K562 (cell line): ENCODE data around the gene CARF. TPM values are rescaled to one million over a fixed set of nuclear protein-coding genes. Genes with fewer than 3 reads are reported as not detected.

Experiments
- ATAC-seq: fragments of 200-7000 bp; cut with Tn5 transposase; 3 replicates; pipeline ENCODE4 v1.9.1; 2020; ENCODE audit warnings: moderate library complexity
- BruUV-seq: library from RNA; stranded (reverse); fragments of 400-500 nt; replicated peaks from 2 replicates; lab custom pipeline; 2021; lab: Mats Ljungman, UMichigan
- CTCF ChIA-PET: fragments of 300-600 bp; formaldehyde crosslinking; extraction: SDS; loops from one replicate; lab custom pipeline; 2021; ENCODE audit warnings: low intra/inter-chr PET ratio; lab: Yijun Ruan, JAX
- POLR2A ChIA-PET: fragments of 300-600, 350-650 bp; sonication (Branson Sonifier 250); formaldehyde crosslinking; extraction: SDS; loops from one replicate; lab custom pipeline; 2021; ENCODE audit warnings: antibody characterized with exemption, inconsistent platforms; lab: Yijun Ruan, JAX
- DNase-seq, 4 experiments: peaks; one replicate each; pipeline versions ENCODE4 v3.0.0 to v3.0.0-alpha.2; 2011 to 2018; ENCODE audit warnings: low spot score in 3 of 4, mixed read lengths in 3 of 4; ENCODE audit errors: extremely low read depth in 1 of 4
- FAIRE-seq: peaks from 2 replicates; lab custom pipeline; 2011; peaks lifted over from hg19 to GRCh38; lab: Jason Lieb, UNC
- H2AFZ ChIP-seq: 2 replicates; pipeline ENCODE4 v1.6.0; 2011; ENCODE audit warnings: low read depth, low read length, control low read depth, inconsistent platforms
- H3K27ac ChIP-seq: fragments of 200-600 bp; 3 replicates; pipeline ENCODE4 v1.8.0; 2011; ENCODE audit warnings: low read depth, mild to moderate bottlenecking, control low read depth, inconsistent platforms, low read length, moderate library complexity, mixed read lengths; ENCODE audit errors: extremely low read depth
- H3K27me3 ChIP-seq, 2 experiments: fragments of 300-600 bp in 1 of 2; 2 replicates in 1 of 2; 3 replicates in 1 of 2; pipeline versions ENCODE4 v1.6.0 to v1.8.0; 2011; ENCODE audit warnings: inconsistent platforms in 2 of 2, low read length in 2 of 2, mild to moderate bottlenecking in 1 of 2, mixed read lengths in 1 of 2, moderate library complexity in 1 of 2; ENCODE audit not compliant: control insufficient read depth in 2 of 2, insufficient read depth in 2 of 2
- H3K36me3 ChIP-seq: fragments of 300-600 bp; 3 replicates; pipeline ENCODE4 v1.8.0; 2011; ENCODE audit warnings: mild to moderate bottlenecking, low read length, inconsistent platforms; ENCODE audit not compliant: control insufficient read depth, insufficient read depth
- H3K4me1 ChIP-seq, 2 experiments: fragments of 200-600 bp in 1 of 2; replicated peaks in 1 of 2; 2 replicates in 1 of 2; 3 replicates in 1 of 2; pipeline versions ENCODE4 v1.5.1 to v1.8.0; 2011; ENCODE audit warnings: inconsistent platforms in 2 of 2, low read length in 2 of 2, mild to moderate bottlenecking in 1 of 2, mixed read lengths in 1 of 2, moderate library complexity in 1 of 2; ENCODE audit not compliant: control insufficient read depth in 2 of 2, insufficient read depth in 2 of 2
- H3K4me2 ChIP-seq: 2 replicates; pipeline ENCODE4 v1.6.1; 2011; ENCODE audit warnings: low read length, control low read depth, inconsistent platforms, mixed read lengths; ENCODE audit not compliant: insufficient read depth
- H3K4me3 ChIP-seq: fragments of 200-600 bp; sonication (generic), shearing (Covaris generic); 2 replicates; pipeline ENCODE4 v1.5.1; 2016; ENCODE audit warnings: control low read depth, inconsistent platforms
- H3K79me2 ChIP-seq: fragments of 200-600 bp; 3 replicates; pipeline ENCODE4 v1.8.0; 2011; ENCODE audit warnings: low read length, inconsistent platforms; ENCODE audit not compliant: control insufficient read depth, insufficient read depth
- H3K9ac ChIP-seq, 2 experiments: 2 replicates each; pipeline versions ENCODE4 v1.6.0 to v1.6.1; 2011; ENCODE audit warnings: low read depth in 2 of 2, low read length in 2 of 2, control low read depth in 1 of 2, inconsistent platforms in 1 of 2, mild to moderate bottlenecking in 1 of 2, mixed read lengths in 1 of 2; ENCODE audit not compliant: insufficient read depth in 1 of 2
- H3K9me1 ChIP-seq: one replicate; pipeline ENCODE4 v1.6.0; 2011; ENCODE audit warnings: inconsistent platforms, mild to moderate bottlenecking, low read length, moderate library complexity; ENCODE audit not compliant: control insufficient read depth, insufficient read depth
- H3K9me3 ChIP-seq: replicated peaks from 2 replicates; pipeline ENCODE4 v1.5.1; 2011; ENCODE audit warnings: low read depth, low read length, inconsistent platforms; ENCODE audit not compliant: control insufficient read depth, insufficient read depth
- H4K20me1 ChIP-seq: replicated peaks from 2 replicates; pipeline ENCODE4 v1.6.1; 2011; ENCODE audit warnings: low read length, inconsistent platforms, mixed read lengths; ENCODE audit not compliant: control insufficient read depth, insufficient read depth
- ATF7 ChIP-seq: fragments of 450-650 bp; IDR thresholded peaks from 2 replicates; pipeline ENCODE4 v1.7.1; 2014; ENCODE audit warnings: mild to moderate bottlenecking, moderate library complexity
- ETV6 ChIP-seq, 3 experiments: fragments of 150-350 bp in 1 of 3; sonication (generic) in 1 of 3; formaldehyde crosslinking in 1 of 3; IDR thresholded peaks; 2 replicates each; pipeline versions ENCODE4 v1.6.1 to v1.8.0; 2014 to 2022; ENCODE audit warnings: borderline replicate concordance in 2 of 3, low read depth in 2 of 3, antibody characterized with exemption in 1 of 3, low read length in 1 of 3, mild to moderate bottlenecking in 1 of 3, missing genetic modification reagents in 1 of 3
- FOXK2 ChIP-seq, 2 experiments: fragments of 450-650 bp; IDR thresholded peaks in 1 of 2; conservative IDR thresholded peaks in 1 of 2; 2 replicates each; pipeline ENCODE4 v1.6.1; 2016; ENCODE audit warnings: low read depth in 2 of 2, mild to moderate bottlenecking in 1 of 2
- NELFE ChIP-seq: IDR thresholded peaks from 2 replicates; pipeline ENCODE4 v1.6.1; 2011; ENCODE audit warnings: mild to moderate bottlenecking; ENCODE audit not compliant: insufficient read depth, insufficient read length
- RBM14 ChIP-seq: fragments of 200-400 bp; formaldehyde crosslinking; IDR thresholded peaks from 2 replicates; pipeline ENCODE4 v1.6.1; 2018; ENCODE audit warnings: low read depth, mild to moderate bottlenecking, low read length, moderate library complexity, borderline replicate concordance; ENCODE audit not compliant: insufficient read depth
- RHOXF2B ChIP-seq: fragments of 250-450 bp; sonication (Bioruptor Pico); conservative IDR thresholded peaks from 2 replicates; pipeline ENCODE4 v1.5.1; 2021
- THAP12 ChIP-seq: fragments of 250-450 bp; sonication (Bioruptor Pico); IDR thresholded peaks from 2 replicates; pipeline ENCODE4 v1.9.0; 2021; ENCODE audit warnings: mild to moderate bottlenecking, inconsistent platforms
- ZKSCAN8 ChIP-seq: fragments of 200-800 bp; sonication (Bioruptor generic); IDR thresholded peaks from 2 replicates; pipeline ENCODE4 v1.6.1; 2016; ENCODE audit warnings: missing genetic modification characterization, missing compliant biosample characterization
- ZNF165 ChIP-seq: fragments of 250-450 bp; sonication (Bioruptor Pico); IDR thresholded peaks from 2 replicates; pipeline ENCODE4 v1.4.0; 2020; ENCODE audit warnings: borderline replicate concordance
- ZNF224 ChIP-seq: sonication (generic); formaldehyde crosslinking; IDR thresholded peaks from 2 replicates; pipeline ENCODE4 v1.8.0; 2022; ENCODE audit warnings: mild to moderate bottlenecking, missing genetic modification reagents
- ZNF431 ChIP-seq: sonication (generic); formaldehyde crosslinking; IDR thresholded peaks from 2 replicates; pipeline ENCODE4 v1.8.0; 2022; ENCODE audit warnings: mild to moderate bottlenecking, missing genetic modification reagents
- ZNF699 ChIP-seq: fragments of 250-450 bp; sonication (Bioruptor Pico); IDR thresholded peaks from 2 replicates; pipeline ENCODE4 v1.8.0; 2021; ENCODE audit warnings: mild to moderate bottlenecking, moderate library complexity; ENCODE audit not compliant: insufficient replicate concordance
- ZNF79 ChIP-seq: fragments of 250-450 bp; sonication (Bioruptor Pico); IDR thresholded peaks from 2 replicates; pipeline ENCODE4 v1.4.0; 2020; ENCODE audit warnings: low read depth, mild to moderate bottlenecking, moderate library complexity
- WGBS: fragments of 100-300 bp; shearing (Covaris generic); methylation state at CpG from one replicate; pipeline ENCODE4 v1.1.6; 2016; ENCODE audit warnings: low coverage, mixed read lengths; ENCODE audit not compliant: insufficient coverage; ENCODE audit errors: missing lambda C conversion rate; 5-methylcytosine and 5-hydroxymethylcytosine counted together
- in situ Hi-C: fragments of 300-500 bp; cut with MboI; formaldehyde crosslinking; loops from 4 replicates; pipeline ENCODE4 v1.15.0; 2018; ENCODE audit warnings: inconsistent platforms, mixed read lengths
- intact Hi-C: fragments of 100-400 bp; cut with micrococcal nuclease; formaldehyde crosslinking; loops from 2 replicates; pipeline ENCODE4 v1.14.2; 2022
- polyA plus RNA-seq, 8 experiments: library from polyadenylated mRNA; depleted of rRNA in 4 of 8; stranded (reverse) in 5 of 8; unstranded in 3 of 8; fragments of >200 nt; fragmentation: Nextera tagmentation in 2 of 8; fragmentation: Illumina TruSeq in 1 of 8; extraction: Ambion mirVana in 2 of 8; extraction: Trizol in 1 of 8; gene quantifications; 2 replicates each; pipeline versions ENCODE4 v1.2.1 to v1.2.3, GENCODE V29; 2011 to 2014; ENCODE audit warnings: inconsistent platforms in 1 of 8, missing spikeins in 1 of 8
- total RNA-seq, 7 experiments: library from RNA; depleted of rRNA in 6 of 7; stranded (reverse); fragments of >200 nt in 6 of 7; fragmentation: Illumina TruSeq in 2 of 7; extraction: Trizol in 2 of 7; gene quantifications; 2 replicates each; pipeline versions ENCODE4 v1.2.1 to v1.2.3, GENCODE V29; 2011 to 2021; ENCODE audit warnings: low replicate concordance in 1 of 7

The CARF gene
- total and polyA plus RNA-seq, 9 of the 15 experiments (the other 6 are each of a cell fraction or from before 2014, with no cell fraction given): 0.31 to 4.2 (median 1.2) TPM

GRCh38 chr2:203002054-203002821 lies 90.2 kb downstream of the CARF start:
- DNase-seq: no peak
- Histone ChIP-seq H3K4me3 (no peak overlapping the region), H2AFZ (no peak overlapping the region), H3K9me1 (no peaks in the 10 kb centered on the region), H3K4me2 (no peak overlapping the region), H3K27ac (no peak overlapping the region), H3K9ac (no peak overlapping the region)
- POLR2A ChIA-PET: interaction anchor here (0.6 kb wide), 1 partner anchor 353 kb away, joined by 3 read pairs; no protein-coding TSS in a partner anchor
- no peak for FAIRE-seq
- intact Hi-C loops: no loop called here
- in situ Hi-C loops: no loop called here
- TF ChIP-seq ZKSCAN8 (CRISPR knock-in tag) (no peak), NELFE (no peak), THAP12 (CRISPR knock-in tag) (no peak), ZNF79 (CRISPR knock-in tag) (no peak), RHOXF2B (CRISPR knock-in tag) (no peak), ZNF224 (no peak), RBM14 (no peak), ATF7 (no peak), ETV6 (IDR thresholded peaks at IDR 0.05; ENCODE audit: borderline replicate concordance in 1 of 2, low read depth in 2 of 2, low read length in 1 of 2) (no peak), ETV6 (CRISPR knock-in tag; IDR thresholded peaks at IDR 0.05; ENCODE audit: borderline replicate concordance) (no peak), FOXK2 (conservative IDR thresholded peaks at IDR 0.05 in 1 of 2, IDR thresholded peaks at IDR 0.05 in 1 of 2; ENCODE audit: low read depth in 2 of 2) (no peak), ZNF699 (CRISPR knock-in tag) (no peak), ZNF165 (CRISPR knock-in tag) (no peak), ZNF431 (no peak)
- TF ChIP-seq, all 486 proteins: peak for 0
- Histone ChIP-seq H3K79me2 (no peaks in the 10 kb centered on the region), H3K36me3 (no peaks in the 10 kb centered on the region), H3K4me1 (no peaks in the 10 kb centered on the region), H3K9me3 (no peaks in the 10 kb centered on the region), H4K20me1 (no peaks in the 10 kb centered on the region), H3K27me3 (no peaks in the 10 kb centered on the region)
- no peak for ATAC-seq
- 62% methylated on average over 3 of the region's 3 CpGs for WGBS
- BruUV-seq: no TSS peak
- CTCF ChIA-PET: no interaction called here
